Stomach (tissue), 4 donors: Measurements from ENCODE around the gene RPL28.

Experiments
- CTCF ChIP-seq, 7 experiments: fragments of 450-650 bp in 4 of 7; fragments of 200-600 bp in 3 of 7; sonication (generic) in 3 of 7; IDR thresholded peaks; one replicate each; pipeline ENCODE4 v1.5.1; 2016 to 2019; ENCODE audit warnings: antibody characterized with exemption in 7 of 7, control low read depth in 2 of 7, mild to moderate bottlenecking in 1 of 7
- POLR2A ChIP-seq, 4 donors: fragments of 450-650 bp; IDR thresholded peaks; one replicate each; pipeline ENCODE4 v1.6.1; 2016; ENCODE audit warnings: antibody characterized with exemption in 4 of 4, control low read depth in 2 of 4, mild to moderate bottlenecking in 1 of 4, moderate library complexity in 1 of 4
- POLR2AphosphoS5 ChIP-seq, 3 donors: sonication (generic); formaldehyde crosslinking; IDR thresholded peaks; one replicate each; pipeline ENCODE4 v1.6.1; 2016; ENCODE audit warnings: antibody characterized with exemption in 3 of 3

- TF ChIP-seq POLR2AphosphoS5 (IDR thresholded peaks at IDR 0.05) (no peak), CTCF (IDR thresholded peaks at IDR 0.05) (no peak), POLR2A (IDR thresholded peaks at IDR 0.05) (no peak)
These were observed 33.7 kb upstream of the RPL28 start for GRCh38 chr19:55352040-55352439.
